WTC11 (cell line): ENCODE measurements around the gene KCNIP3. TPM values are rescaled to one million over a fixed set of nuclear protein-coding genes. Genes with fewer than 3 reads are reported as not detected.

Source experiments
- ATAC-seq: fragments of 200-7000 bp; cut with Tn5 transposase; 2 replicates; pipeline ENCODE4 v1.10.0; 2021; ENCODE audit warnings: mild to moderate bottlenecking, moderate library complexity
- CTCF ChIA-PET: fragments of 300-600 bp; sonication (Branson Sonifier 250); formaldehyde crosslinking; loops from one replicate; lab custom pipeline; 2021; ENCODE audit warnings: antibody characterized with exemption; lab: Charles Lee
- POLR2A ChIA-PET: fragments of 350-600 bp; sonication (Branson Sonifier 250); formaldehyde crosslinking; loops from one replicate; lab custom pipeline; 2021; ENCODE audit warnings: antibody characterized with exemption; lab: Charles Lee
- DNase-seq: peaks from one replicate; pipeline ENCODE4 v3.0.0; 2021; ENCODE audit warnings: low spot score
- H3K27ac Mint-ChIP-seq: 2 replicates; pipeline ENCODE4 v1.8.0; 2021; ENCODE audit warnings: mixed read lengths
- H3K27me3 Mint-ChIP-seq: 2 replicates; pipeline ENCODE4 v1.8.0; 2021; ENCODE audit warnings: low read depth, mild to moderate bottlenecking, moderate library complexity, mixed read lengths
- H3K36me3 Mint-ChIP-seq: 2 replicates; pipeline ENCODE4 v1.8.0; 2021; ENCODE audit warnings: mixed read lengths
- H3K4me1 Mint-ChIP-seq: 2 replicates; pipeline ENCODE4 v1.8.0; 2022; ENCODE audit warnings: mixed read lengths
- H3K4me3 Mint-ChIP-seq: 2 replicates; pipeline ENCODE4 v1.8.0; 2021; ENCODE audit warnings: mild to moderate bottlenecking, moderate library complexity, mixed read lengths
- H3K9me3 Mint-ChIP-seq: 2 replicates; pipeline ENCODE4 v1.8.0; 2021; ENCODE audit warnings: mixed read lengths
- ATF1 ChIP-seq: sonication (generic); formaldehyde crosslinking; IDR thresholded peaks from 2 replicates; pipeline ENCODE4 v1.8.1; 2023; ENCODE audit warnings: mild to moderate bottlenecking, moderate library complexity, missing genetic modification reagents
- CREM ChIP-seq: sonication (generic); formaldehyde crosslinking; IDR thresholded peaks from 2 replicates; pipeline ENCODE4 v1.8.1; 2022; ENCODE audit warnings: mild to moderate bottlenecking, missing genetic modification reagents, moderate library complexity
- FOXJ3 ChIP-seq: sonication (generic); formaldehyde crosslinking; IDR thresholded peaks from 2 replicates; pipeline ENCODE4 v1.9.0; 2021; ENCODE audit warnings: missing genetic modification reagents, mild to moderate bottlenecking, borderline replicate concordance
- GABPB1 ChIP-seq: sonication (generic); formaldehyde crosslinking; IDR thresholded peaks from 2 replicates; pipeline ENCODE4 v1.8.1; 2023; ENCODE audit warnings: mild to moderate bottlenecking, missing genetic modification reagents
- JAZF1 ChIP-seq: fragments of 250-450 bp; sonication (Bioruptor Pico); IDR thresholded peaks from 2 replicates; pipeline ENCODE4 v1.9.0; 2021; ENCODE audit warnings: moderate library complexity, mild to moderate bottlenecking, inconsistent platforms
- NR1H2 ChIP-seq: sonication (generic); formaldehyde crosslinking; IDR thresholded peaks from 2 replicates; pipeline ENCODE4 v1.9.0; 2021; ENCODE audit warnings: mild to moderate bottlenecking, moderate library complexity, missing genetic modification reagents
- NR2C2 ChIP-seq: sonication (generic); formaldehyde crosslinking; IDR thresholded peaks from 2 replicates; pipeline ENCODE4 v1.8.0; 2022; ENCODE audit warnings: mild to moderate bottlenecking, missing genetic modification reagents
- NR3C1 ChIP-seq: sonication (generic); formaldehyde crosslinking; conservative IDR thresholded peaks from 2 replicates; pipeline ENCODE4 v1.8.1; 2023; ENCODE audit warnings: low read depth, mild to moderate bottlenecking, missing genetic modification reagents
- PRRX2 ChIP-seq: fragments of 250-450 bp; sonication (Bioruptor Pico); IDR thresholded peaks from 2 replicates; pipeline ENCODE4 v1.8.0; 2021; ENCODE audit warnings: mild to moderate bottlenecking
- RELA ChIP-seq: sonication (generic); formaldehyde crosslinking; IDR thresholded peaks from 2 replicates; pipeline ENCODE4 v1.8.1; 2022; ENCODE audit warnings: missing genetic modification reagents, mild to moderate bottlenecking, borderline replicate concordance
- TEAD1 ChIP-seq: sonication (generic); formaldehyde crosslinking; IDR thresholded peaks from 2 replicates; pipeline ENCODE4 v1.8.0; 2022; ENCODE audit warnings: mild to moderate bottlenecking, missing genetic modification reagents
- TEAD4 ChIP-seq: sonication (generic); formaldehyde crosslinking; IDR thresholded peaks from 2 replicates; pipeline ENCODE4 v1.8.0; 2022; ENCODE audit warnings: mild to moderate bottlenecking, missing genetic modification reagents
- ZBTB21 ChIP-seq: sonication (generic); formaldehyde crosslinking; IDR thresholded peaks from 2 replicates; pipeline ENCODE4 v1.8.1; 2023; ENCODE audit warnings: mild to moderate bottlenecking, missing genetic modification reagents, borderline replicate concordance
- ZNF263 ChIP-seq: sonication (generic); formaldehyde crosslinking; IDR thresholded peaks from 2 replicates; pipeline ENCODE4 v1.8.1; 2022; ENCODE audit warnings: low read depth, mild to moderate bottlenecking, moderate library complexity, missing genetic modification reagents
- ZNF396 ChIP-seq: fragments of 250-450 bp; sonication (Bioruptor Pico); IDR thresholded peaks from 2 replicates; pipeline ENCODE4 v1.8.0; 2021; ENCODE audit warnings: mild to moderate bottlenecking, moderate library complexity, borderline replicate concordance
- ZNF423 ChIP-seq: fragments of 250-450 bp; sonication (Bioruptor Pico); IDR thresholded peaks from 2 replicates; pipeline ENCODE4 v2.1.2; 2022; ENCODE audit warnings: mild to moderate bottlenecking, moderate library complexity
- total RNA-seq: library from RNA; stranded (reverse); gene quantifications from 3 replicates; pipeline ENCODE4 v1.2.3, GENCODE V29; 2021
- TF ChIP-seq, protein P1 (sequence below): fragments of 250-450 bp; sonication (Bioruptor Pico); IDR thresholded peaks from 2 replicates; pipeline ENCODE4 v1.8.0; 2021; ENCODE audit warnings: mild to moderate bottlenecking
- TF ChIP-seq, protein P2 (sequence below): fragments of 200-600 bp; IDR thresholded peaks from 2 replicates; pipeline ENCODE4 v1.8.0; 2022; ENCODE audit warnings: antibody characterized with exemption
- TF ChIP-seq, protein P3 (sequence below): sonication (generic); formaldehyde crosslinking; IDR thresholded peaks from 2 replicates; pipeline ENCODE4 v1.8.1; 2022; ENCODE audit warnings: missing genetic modification reagents, borderline replicate concordance
- TF ChIP-seq, protein P4 (sequence below): sonication (generic); formaldehyde crosslinking; IDR thresholded peaks from 2 replicates; pipeline ENCODE4 v1.8.1; 2023; ENCODE audit warnings: mild to moderate bottlenecking, missing genetic modification reagents
- TF ChIP-seq, protein P5 (sequence below): sonication (generic); formaldehyde crosslinking; IDR thresholded peaks from 2 replicates; pipeline ENCODE4 v1.8.0; 2022; ENCODE audit warnings: mild to moderate bottlenecking, missing genetic modification reagents

KCNIP3 gene
- total RNA-seq, 1 experiment from 2014 or later = 2.1 TPM

DNA sequence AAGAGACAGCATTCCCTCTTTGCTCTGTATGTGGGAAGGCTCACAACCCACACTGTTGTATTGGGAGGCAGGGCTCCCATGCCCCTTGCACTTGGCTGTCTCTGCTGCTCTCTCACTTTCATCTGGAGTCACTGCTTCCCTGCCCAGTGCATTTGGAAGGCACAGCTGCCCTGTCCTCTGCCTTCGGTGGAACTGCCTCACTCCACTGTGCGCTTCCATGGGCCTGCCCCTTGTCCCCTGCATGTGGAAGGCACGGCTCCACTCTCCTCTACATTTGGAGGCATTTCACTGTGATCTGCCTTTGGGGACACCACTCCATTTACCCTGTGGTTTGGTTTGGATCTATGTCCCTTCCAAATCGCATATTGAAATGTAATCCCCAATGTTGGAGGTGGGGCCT lies 32.0 kb upstream of the KCNIP3 start:
- no peak overlapping the region for H3K4me3 Mint-ChIP-seq
- no peak overlapping the region for H3K27ac Mint-ChIP-seq
- H3K36me3 Mint-ChIP-seq = no peaks in the 10 kb centered on the region
- peaks cover 13% of the 10 kb centered on the region for H3K4me1 Mint-ChIP-seq
- TF ChIP-seq NR3C1 (CRISPR knock-in tag) (no peak), JAZF1 (CRISPR knock-in tag) (no peak), NR2C2 (no peak), ZBTB21 (CRISPR knock-in tag) (no peak), FOXJ3 (no peak), NR1H2 (CRISPR knock-in tag) (no peak)
- ChIA-PET CTCF (interaction anchor here (2.7 kb wide), 1 partner anchor 34 kb away, joined by 7 read pairs; no protein-coding TSS in a partner anchor), POLR2A (no interaction called here)
- ATAC-seq = no peak
- H3K27me3 Mint-ChIP-seq = no peaks in the 10 kb centered on the region
- H3K9me3 Mint-ChIP-seq = no peaks in the 10 kb centered on the region
- DNase-seq = no peak

DNA sequence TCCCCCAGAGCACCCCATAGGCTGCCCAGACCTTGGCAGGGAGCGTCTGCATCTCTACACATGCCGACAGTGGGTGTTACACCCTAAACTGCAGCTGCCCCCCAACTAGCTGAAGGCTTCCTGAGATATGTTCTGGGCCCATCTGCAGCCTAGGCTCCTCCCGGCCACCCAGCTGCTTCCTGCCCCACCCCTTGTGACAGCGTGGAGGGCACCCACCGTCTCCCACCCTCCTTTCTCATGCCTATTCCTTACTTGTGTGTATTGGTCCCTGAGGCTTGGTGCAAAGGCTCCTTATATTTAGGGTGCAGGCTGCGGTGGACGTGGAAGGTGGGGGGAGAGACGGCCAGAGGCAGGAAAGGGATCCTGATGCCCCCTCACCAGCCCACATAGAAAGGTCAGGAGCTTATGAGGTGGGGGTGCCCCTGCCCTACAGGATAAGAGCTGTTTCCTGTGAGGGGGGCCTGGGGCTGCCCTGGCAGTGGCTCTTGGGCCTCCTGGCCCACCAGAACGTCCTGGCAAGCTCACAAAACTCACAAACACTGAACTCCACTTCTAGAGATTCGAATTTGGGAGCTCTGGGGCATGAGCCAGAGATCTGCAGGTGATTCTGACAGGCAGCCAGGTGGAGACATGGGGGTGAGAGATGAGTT lies 30.2 kb upstream of the KCNIP3 start:
- no peak overlapping the region for H3K4me3 Mint-ChIP-seq
- peak; percentile 2 for DNase-seq
- H3K9me3 Mint-ChIP-seq = no peaks in the 10 kb centered on the region
- H3K27me3 Mint-ChIP-seq = no peaks in the 10 kb centered on the region
- H3K4me1 Mint-ChIP-seq = peaks cover 1% of the 10 kb centered on the region
- TF ChIP-seq PRRX2 = no peak
- TF ChIP-seq CREM (CRISPR knock-in tag) = no peak
- TF ChIP-seq FOXJ3 = no peak
- TF ChIP-seq, protein P1, sequence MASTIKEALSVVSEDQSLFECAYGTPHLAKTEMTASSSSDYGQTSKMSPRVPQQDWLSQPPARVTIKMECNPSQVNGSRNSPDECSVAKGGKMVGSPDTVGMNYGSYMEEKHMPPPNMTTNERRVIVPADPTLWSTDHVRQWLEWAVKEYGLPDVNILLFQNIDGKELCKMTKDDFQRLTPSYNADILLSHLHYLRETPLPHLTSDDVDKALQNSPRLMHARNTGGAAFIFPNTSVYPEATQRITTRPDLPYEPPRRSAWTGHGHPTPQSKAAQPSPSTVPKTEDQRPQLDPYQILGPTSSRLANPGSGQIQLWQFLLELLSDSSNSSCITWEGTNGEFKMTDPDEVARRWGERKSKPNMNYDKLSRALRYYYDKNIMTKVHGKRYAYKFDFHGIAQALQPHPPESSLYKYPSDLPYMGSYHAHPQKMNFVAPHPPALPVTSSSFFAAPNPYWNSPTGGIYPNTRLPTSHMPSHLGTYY (CRISPR knock-in tag) = no peak
- TF ChIP-seq TEAD1 (CRISPR knock-in tag) = no peak
- TF ChIP-seq ATF1 (CRISPR knock-in tag) = no peak
- TF ChIP-seq, protein P2, sequence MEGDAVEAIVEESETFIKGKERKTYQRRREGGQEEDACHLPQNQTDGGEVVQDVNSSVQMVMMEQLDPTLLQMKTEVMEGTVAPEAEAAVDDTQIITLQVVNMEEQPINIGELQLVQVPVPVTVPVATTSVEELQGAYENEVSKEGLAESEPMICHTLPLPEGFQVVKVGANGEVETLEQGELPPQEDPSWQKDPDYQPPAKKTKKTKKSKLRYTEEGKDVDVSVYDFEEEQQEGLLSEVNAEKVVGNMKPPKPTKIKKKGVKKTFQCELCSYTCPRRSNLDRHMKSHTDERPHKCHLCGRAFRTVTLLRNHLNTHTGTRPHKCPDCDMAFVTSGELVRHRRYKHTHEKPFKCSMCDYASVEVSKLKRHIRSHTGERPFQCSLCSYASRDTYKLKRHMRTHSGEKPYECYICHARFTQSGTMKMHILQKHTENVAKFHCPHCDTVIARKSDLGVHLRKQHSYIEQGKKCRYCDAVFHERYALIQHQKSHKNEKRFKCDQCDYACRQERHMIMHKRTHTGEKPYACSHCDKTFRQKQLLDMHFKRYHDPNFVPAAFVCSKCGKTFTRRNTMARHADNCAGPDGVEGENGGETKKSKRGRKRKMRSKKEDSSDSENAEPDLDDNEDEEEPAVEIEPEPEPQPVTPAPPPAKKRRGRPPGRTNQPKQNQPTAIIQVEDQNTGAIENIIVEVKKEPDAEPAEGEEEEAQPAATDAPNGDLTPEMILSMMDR = no peak
- TF ChIP-seq RELA (CRISPR knock-in tag) = no peak
- no peak for TF ChIP-seq ZNF396 (CRISPR knock-in tag)
- no peak for TF ChIP-seq ZBTB21 (CRISPR knock-in tag)
- TF ChIP-seq ZNF263 (CRISPR knock-in tag) = no peak
- TF ChIP-seq, protein P3, sequence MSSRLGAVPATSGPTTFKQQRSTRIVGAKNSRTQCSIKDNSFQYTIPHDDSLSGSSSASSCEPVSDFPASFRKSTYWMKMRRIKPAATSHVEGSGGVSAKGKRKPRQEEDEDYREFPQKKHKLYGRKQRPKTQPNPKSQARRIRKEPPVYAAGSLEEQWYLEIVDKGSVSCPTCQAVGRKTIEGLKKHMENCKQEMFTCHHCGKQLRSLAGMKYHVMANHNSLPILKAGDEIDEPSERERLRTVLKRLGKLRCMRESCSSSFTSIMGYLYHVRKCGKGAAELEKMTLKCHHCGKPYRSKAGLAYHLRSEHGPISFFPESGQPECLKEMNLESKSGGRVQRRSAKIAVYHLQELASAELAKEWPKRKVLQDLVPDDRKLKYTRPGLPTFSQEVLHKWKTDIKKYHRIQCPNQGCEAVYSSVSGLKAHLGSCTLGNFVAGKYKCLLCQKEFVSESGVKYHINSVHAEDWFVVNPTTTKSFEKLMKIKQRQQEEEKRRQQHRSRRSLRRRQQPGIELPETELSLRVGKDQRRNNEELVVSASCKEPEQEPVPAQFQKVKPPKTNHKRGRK (CRISPR knock-in tag) = no peak
- TF ChIP-seq TEAD4 = no peak
- TF ChIP-seq, all 79 proteins: peak for 0
- H3K27ac Mint-ChIP-seq = no peak overlapping the region
- no peaks in the 10 kb centered on the region for H3K36me3 Mint-ChIP-seq
- CTCF ChIA-PET = interaction anchor here (1.0 to 2.7 kb wide), 3 partner anchors 11 to 48 kb away, joined by 5 to 8 read pairs (median 7); no protein-coding TSS in a partner anchor
- no peak for ATAC-seq
- POLR2A ChIA-PET = no interaction called here

DNA sequence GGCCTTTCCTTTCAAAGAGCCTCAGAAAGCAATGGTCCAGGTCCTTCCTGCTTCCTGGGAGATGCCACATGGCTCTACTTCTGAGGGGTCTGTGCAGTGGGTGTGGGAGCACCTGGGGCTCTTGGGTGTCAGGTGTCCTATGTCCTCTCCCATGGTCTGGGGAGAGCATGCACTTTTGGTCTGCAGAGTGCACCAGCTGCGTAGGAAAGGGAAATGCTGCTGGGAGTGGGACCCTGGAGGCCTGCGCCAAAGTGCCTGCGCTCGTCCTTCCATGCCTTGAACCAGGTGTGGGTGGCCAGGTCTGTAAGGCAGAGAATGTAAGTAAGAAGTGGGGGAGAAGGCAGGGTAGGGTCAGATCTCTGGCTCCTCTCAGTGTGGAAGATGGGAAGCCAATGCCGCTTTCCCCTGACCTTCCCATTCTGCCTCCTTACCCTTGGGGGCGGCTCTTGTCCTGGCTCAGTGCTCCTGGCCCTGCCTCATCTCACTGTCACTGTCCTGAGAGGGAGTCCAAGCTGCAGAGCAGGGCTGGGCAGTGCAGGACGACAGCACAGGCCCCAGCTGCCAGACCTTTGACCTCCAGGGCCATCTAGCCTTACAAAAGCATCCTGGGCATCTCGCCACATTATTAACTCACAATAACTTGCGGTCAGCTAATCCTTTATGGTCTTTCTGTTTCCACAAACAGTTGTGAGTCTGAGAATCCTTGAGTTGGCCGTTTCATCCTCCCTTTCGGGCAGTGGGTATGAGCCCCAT lies 29.5 kb upstream of the KCNIP3 start:
- ATAC-seq = no peak
- no peaks in the 10 kb centered on the region for H3K36me3 Mint-ChIP-seq
- no peaks in the 10 kb centered on the region for H3K9me3 Mint-ChIP-seq
- CTCF ChIA-PET = interaction anchor here (1.6 kb wide), 1 partner anchor 10 kb away, joined by 8 read pairs; no protein-coding TSS in a partner anchor
- TF ChIP-seq, protein P2 = no peak
- TF ChIP-seq, protein P4, sequence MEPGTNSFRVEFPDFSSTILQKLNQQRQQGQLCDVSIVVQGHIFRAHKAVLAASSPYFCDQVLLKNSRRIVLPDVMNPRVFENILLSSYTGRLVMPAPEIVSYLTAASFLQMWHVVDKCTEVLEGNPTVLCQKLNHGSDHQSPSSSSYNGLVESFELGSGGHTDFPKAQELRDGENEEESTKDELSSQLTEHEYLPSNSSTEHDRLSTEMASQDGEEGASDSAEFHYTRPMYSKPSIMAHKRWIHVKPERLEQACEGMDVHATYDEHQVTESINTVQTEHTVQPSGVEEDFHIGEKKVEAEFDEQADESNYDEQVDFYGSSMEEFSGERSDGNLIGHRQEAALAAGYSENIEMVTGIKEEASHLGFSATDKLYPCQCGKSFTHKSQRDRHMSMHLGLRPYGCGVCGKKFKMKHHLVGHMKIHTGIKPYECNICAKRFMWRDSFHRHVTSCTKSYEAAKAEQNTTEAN = no peak
- TF ChIP-seq ZNF423 (CRISPR knock-in tag) (no peak), GABPB1 (CRISPR knock-in tag) (no peak), NR1H2 (CRISPR knock-in tag) (no peak), ZNF263 (CRISPR knock-in tag) (no peak), CREM (CRISPR knock-in tag) (no peak)
- TF ChIP-seq, protein P5, sequence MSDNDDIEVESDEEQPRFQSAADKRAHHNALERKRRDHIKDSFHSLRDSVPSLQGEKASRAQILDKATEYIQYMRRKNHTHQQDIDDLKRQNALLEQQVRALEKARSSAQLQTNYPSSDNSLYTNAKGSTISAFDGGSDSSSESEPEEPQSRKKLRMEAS (CRISPR knock-in tag) = no peak
- TF ChIP-seq, all 79 proteins: peak for 0
- Mint-ChIP-seq H3K4me1 (no peaks in the 10 kb centered on the region), H3K27ac (no peak overlapping the region), H3K4me3 (no peak overlapping the region), H3K27me3 (no peaks in the 10 kb centered on the region)
- DNase-seq = peak; percentile 6
- POLR2A ChIA-PET = no interaction called here
